Measurements from ENCODE around the gene MOB3A.

The MOB3A gene

DNA sequence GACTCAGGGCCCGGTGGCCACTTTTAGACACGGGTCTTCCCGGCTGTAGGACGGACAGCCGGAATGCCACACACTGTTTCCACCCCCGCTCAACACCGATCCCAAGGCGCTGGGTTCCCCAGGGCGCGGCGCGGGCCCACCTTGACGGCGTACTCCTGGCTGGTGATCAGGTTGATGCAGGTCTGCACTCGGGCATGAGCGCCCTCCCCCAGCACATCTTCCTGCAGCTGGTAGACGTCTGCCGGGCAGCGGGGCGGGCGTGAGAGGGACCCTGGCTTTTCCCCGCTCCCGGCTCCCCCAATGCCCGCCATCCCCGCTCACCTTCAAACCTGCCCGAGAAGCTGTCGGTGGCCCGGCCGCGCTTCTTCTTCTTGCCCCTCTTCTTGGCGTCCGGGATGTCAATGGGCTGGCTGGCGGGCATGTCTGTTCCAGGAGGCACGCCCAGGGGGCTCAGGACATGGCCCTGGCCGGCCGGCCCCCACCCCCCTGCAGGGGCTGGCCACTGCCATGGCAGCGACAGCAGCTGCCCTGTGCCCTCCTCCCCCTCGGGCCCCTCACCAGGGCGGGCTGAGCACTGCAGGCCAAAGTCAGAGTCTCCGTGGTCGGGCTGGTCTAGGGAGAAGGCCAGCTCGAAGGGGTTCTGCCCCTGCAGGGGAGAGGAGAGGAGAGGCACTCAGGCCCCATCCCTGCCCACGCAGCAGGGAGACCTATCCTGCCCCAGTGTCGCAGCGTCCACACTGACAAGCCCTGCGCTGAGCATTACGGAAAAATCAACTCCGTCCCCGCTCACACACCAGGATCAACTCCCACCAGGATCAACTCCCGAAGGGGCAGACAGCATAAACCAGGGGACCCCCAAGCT, 49.8 kb downstream of the MOB3A start:
- DNase-seq (ENCODE audit: low read depth in 2 of 2), result no peak

DNA sequence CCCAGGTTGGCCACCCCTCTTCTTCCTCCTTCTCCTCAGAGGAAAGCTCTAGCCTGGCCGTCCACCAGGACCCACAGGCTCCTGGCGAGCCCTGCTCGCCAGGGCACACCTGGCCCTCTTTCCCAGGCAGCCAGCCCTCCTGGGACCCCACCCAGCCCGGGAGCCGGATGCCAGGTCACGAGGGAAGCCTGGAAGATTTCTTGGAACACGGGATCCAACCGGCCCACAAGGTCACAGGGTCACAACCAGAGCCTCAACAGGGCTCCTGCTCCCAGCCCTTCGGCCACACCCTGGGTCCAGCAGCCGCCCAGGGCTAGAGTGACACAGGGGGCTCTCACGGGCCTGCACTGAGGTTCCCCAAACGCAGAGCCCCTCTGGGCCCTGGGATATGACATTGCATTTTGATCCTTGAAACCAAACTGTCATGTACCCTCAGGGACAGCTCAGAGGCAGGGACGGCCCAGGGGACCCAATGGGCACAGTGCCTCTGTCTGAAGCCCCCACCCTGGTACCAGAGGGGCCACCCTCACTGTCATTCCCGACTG, 50.6 kb downstream of the MOB3A start:
- DNase-seq (ENCODE audit: low read depth in 2 of 2), result no peak

GRCh38 chr19:2044709-2045500, 51.2 kb downstream of the MOB3A start:
- no peak for DNase-seq (ENCODE audit: low read depth in 2 of 2)

DNA sequence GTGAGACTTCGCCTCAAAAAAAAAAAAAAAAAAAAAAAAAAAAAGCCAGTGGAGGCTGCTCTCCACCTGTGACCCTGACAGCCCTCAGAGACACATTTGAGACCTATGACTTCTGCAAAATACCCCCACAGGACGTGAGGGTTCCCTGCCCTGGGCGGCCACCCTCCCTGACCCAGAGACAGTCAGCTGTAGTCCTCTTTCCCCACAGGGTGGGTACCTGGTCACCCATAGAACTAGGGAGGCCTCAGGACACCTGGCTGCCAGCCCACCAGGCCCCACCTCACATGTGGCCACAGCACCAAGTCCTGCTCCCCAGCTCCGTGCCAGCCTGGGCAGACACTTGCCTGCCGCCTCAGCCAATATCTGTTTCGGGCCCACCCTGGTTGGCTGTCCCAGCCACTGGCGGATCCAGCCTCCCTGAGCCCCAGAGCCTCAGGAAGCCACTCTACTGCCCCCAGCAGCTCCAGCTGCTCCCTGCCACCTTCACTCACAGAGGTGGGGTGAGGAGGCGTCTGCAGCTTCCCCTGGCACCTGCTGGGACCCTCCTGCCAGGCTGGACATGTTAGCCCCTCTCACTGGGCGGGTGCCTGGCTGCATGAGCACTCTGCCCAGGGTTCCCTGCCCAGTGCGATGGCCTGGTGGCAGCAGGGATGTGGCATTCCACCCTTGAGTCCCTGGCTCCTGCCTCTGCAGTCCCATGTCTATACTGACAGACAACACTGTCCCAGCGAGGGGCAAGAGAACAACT, 52.0 kb downstream of the MOB3A start:
- DNase-seq (ENCODE audit: low read depth in 2 of 2), result no peak

DNA sequence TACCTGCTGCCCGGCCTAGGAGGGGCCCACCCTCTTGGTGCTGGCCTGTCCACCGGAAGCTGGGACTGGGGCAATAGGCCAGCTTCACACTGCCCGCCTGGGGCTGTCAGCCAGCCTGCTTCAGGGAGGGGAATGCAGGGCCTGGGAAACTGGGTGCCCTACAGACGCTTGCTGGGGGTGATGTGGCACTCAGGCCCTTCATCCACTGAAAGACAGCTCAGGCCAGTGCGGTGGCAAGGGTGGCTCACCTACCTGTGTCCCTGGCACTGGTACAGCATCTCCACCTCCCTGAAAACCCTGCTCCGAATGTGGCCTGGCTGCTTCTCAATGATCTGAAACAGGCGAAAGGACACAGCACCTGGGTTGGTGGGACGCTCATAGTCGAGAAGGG, 52.9 kb downstream of the MOB3A start:
- DNase-seq (ENCODE audit: low read depth in 2 of 2), result no peak

- no peak for DNase-seq (ENCODE audit: low read depth in 2 of 2)
Observed at GRCh38 chr19:2042485-2043250, 53.5 kb downstream of the MOB3A start.

GRCh38 chr19:2041683-2042484, 54.2 kb downstream of the MOB3A start:
- DNase-seq (ENCODE audit: low read depth in 2 of 2), result peak; percentile 100

DNA sequence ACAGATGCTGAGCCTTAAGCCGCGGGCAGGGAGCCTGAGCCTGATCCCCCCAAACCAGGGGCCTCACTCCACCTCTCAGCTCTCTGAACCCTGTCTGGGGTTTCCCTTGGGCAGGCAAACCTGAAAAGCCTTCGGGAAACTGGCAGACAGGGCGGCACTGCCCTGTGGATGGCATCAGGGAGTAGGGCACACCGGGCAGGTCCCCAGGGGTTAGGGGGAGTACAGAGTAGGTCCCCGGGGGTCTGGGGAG, 54.8 kb downstream of the MOB3A start:
- DNase-seq (ENCODE audit: low read depth in 2 of 2), result no peak

DNA sequence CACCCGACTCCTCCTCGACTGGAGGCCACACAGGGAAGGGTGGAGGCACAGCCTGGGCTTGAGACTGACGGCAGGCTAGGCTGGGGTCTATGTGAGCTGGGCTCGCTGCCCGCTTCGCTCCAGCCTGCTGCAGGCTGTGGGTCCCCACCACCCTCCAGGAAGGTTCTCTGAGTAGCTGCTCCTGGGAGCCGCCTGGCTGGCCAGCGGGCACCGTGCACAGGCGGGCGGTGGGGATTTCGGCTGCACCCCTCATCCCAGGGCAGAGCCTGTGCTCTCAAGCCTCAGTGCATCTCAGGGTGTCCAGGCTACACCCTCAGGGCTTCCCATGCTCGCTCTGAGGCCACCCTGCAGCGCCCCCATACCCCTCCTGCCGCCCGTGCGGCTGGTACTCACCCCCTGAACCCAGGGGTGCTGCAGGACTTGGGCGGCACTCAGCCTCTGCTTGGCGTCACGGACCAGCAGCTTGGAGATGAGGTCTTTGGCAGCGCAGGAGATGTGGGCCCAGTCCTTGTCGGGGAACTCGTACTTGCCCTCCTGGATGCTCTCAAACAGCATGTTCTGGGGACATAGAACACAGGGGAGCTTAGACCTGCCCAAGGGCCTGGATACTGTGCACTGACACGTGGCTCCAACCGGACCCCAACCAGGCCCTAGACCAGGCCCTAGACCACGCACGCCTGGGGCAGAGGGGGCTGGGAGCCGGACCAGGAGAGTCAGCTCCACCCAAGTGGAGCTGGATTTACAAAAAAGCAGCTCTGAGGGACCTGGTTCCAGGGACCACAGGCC, 55.3 kb downstream of the MOB3A start:
- no peak for DNase-seq (ENCODE audit: low read depth in 2 of 2)

DNA sequence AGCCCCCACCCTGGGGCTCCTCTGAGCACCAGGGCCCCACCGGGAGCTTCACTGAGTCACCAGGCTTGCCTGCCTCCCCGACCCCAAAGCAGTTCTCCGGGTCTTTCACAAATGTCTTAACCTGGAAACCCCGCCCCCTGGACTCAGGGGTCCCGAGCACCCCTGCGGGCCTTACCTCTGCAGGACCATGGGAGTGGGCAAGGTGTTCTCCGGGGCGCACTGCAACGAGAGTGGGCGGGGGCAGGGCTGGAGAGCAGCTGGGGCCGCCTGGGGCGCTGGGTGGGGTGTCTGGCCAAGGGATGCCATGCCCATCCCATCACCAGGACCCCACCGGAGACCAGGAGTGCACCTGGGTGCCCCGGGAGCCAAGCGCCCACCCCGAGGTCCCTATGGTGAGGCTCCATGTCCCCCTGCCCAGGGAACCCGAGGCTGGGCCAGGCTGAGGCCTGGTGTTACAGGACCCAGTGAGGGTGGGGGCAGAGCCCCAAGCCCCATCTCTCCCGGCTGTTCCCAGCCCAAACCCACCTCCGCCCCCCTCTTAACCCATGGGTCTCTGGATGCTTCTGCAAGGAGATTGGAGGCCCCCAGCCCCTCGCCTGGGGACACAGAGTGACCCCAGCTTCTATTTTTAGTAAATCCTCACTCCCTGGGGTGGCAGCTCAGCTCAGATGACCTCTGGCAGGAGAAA, 56.0 kb downstream of the MOB3A start:
- DNase-seq (ENCODE audit: low read depth in 2 of 2), result no peak

DNA sequence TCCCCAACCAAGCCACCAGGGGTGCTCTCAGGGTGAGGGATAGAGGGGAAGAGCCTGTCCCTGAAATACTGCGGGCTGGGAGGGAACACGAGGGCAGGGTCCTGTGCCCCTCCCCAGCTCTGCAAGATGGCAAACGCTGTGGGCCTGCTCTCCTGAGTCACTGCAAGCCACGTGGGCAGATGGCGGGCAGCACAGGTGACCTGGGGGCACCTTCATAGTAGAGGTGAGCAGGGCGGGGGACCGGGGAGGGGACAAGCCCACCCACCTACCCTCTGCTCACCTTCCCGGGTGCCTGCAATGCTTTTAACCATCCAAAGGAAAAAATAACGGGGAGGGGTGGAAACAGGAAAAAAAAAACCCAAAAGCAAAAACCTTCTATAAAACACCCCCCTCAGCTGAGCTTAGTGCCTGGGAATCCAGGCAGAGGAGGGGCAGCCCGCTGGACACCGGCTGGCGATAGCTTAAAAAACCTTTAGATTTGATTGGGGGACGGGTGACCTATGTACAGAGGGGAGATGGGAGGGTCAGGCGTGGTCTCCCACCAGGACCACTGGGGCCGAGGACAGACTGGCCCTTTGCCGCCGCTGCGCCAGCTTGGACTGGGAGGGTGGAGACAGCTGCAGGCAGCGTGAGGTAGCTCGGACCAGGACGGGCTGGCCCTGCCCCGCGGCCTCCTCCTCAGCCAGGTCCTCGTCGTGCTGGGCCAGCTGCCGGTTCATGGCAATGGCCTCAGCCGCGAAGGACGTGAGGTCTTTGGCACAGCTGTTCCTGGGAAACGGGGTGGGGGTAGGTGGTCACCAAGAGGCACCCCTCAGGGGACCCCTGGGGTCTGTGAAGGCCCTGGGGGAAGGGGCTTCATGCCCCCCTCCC, 56.8 kb downstream of the MOB3A start:
- DNase-seq (ENCODE audit: low read depth in 2 of 2), result no peak

DNA sequence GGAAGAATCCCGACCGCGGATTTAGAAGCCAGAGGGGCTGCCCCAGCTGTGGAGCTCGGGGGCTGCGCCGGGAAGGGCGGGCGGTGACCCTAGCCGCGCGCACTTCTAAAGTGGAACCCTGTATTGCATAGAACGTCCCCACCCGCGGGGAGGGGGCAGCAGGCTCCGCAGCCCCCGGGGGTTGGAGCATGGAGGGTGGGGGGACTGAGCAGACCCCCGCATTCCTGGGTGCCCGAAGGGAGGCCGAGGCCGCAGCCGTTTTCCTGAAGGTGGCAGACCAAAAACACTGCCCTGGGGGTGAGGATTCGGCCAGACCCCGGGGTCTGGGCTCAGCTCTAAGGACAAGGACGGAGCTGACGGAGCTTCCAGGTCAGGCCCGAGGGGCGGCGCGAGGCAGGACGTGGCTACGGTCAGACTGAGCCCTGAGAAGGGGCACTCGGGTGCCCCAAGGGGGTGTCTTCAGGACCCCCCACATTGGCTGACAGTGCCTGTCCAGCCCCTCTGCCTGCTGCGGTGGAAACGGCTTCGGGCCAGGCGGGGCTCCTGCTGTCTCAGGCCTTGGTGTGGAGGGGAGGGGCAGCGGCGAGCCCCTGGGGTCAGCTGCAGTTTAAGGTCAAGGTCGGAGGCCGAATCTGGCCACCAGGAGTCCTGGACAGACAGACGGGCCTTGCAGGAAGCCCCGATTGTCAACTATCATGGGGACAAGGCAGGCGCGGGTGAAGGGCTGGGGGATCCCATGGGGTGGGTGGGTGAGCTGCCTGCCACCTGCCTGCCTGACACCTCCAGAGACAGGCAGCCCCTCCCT, 57.6 kb downstream of the MOB3A start:
- no peak for DNase-seq (ENCODE audit: low read depth in 2 of 2)

DNA sequence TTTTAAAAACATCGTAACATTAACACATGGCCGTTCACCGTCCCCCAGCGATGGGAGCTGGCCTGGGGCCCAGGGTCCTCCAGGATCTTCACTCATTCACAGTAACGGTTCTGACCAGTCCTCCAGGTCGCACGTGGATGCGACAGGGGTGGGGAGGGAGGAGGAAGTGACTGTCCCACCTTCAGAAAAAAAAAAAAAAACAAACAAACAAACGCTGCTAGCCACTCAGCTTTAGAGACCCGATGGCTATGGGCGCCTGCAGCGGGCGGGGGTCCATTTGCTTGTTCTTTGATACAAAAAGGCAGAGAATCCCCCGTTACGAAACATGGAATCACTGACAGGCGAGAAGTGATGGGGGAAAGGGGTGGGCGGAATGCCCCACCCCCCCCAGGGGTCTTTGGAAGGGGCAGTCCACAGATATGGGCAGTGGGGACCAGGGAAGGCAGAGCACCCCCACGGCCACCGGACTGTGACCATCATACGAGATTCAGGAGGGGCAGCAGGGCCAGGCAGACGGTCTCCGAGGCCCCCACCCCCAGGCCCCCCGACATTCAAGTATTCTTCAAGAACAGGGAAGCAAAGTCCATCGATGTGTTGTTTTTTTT, 58.4 kb downstream of the MOB3A start:
- no peak for DNase-seq (ENCODE audit: low read depth in 2 of 2)

DNA sequence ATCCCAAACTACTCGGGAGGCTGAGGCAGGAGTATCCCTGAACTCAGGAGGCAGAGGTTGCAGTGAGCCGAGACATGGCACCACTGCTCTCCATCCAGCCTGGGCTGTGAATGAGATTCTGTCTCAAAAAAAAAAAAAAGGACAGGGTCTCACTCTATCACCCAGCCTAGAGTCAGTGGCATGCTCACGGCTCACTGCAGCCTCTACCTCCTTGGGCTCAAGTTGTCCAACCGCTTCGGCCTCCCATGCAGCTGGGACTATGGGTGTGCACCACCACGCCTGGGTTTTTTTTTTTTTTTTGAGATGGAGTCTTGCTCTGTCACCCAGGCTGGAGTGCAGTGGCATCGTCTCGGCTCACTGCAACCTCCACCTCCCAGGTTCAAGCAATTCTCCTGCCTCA, 59.7 kb downstream of the MOB3A start:
- DNase-seq (ENCODE audit: low read depth in 2 of 2), result no peak

DNA sequence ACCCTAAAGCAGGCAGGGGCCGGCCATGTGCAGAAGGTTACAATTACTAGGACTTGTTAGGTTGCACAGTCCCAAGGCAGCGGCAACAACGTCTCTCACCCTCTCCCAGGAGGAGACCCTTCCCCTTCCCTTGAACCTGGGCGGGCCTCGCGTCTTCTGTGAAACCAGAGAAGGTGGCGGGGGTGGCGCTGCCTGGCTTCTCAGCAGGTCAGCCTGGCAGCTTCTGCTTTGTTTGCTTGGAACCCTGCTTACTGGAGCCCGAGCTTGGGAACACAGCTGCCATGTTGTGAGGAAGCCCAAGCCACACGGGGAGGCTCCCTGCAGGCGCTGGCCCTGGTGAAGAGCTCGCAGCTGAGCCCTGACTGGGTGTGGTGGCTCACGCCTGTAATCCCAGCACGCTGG, 60.5 kb downstream of the MOB3A start:
- no peak for DNase-seq (ENCODE audit: low read depth in 2 of 2)

DNA sequence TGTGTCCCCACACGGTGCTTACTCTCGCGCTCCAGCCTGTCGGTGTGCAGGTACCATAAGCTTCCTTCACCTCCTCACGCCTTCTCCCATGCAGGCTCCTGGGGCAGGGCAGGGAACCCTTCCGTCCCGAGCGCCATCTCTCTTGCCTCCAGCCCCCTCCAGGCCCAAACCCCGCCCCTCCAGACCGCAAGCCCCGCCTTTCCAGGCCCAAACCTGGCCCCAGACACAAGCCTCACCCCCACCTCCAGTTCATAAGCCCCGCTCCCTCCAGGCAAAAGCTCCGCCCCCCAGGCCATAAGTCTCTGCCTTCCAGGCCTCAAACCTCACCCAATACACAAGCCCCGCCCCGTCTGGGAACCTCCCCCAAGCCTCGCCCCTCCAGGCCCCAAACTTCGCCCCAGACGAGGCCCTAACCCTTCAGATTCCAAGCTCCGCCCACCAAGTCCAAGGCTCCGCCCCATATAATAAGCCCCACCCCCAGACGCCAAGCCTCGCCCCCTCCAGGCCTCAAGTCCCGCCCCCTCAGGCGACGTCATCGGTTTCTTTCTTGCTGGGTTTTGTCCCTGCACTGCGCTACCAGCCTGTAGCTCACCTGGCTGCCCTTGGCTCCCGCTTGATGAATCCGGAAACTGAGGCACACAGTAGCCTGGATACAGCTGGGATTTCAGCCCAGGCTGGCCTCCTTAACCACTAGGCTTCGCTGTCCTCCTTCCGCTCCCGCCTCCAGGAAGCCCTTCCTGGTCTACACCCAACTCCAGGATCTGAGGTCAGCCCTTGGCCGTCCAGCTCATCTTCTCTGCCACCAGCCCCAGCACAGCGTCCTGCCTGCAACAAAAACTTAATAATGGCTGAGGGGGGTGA, 61.2 kb downstream of the MOB3A start:
- DNase-seq (ENCODE audit: low read depth in 2 of 2), result peak in 1 of 2 donors; percentile 61

Measured in stimulated activated CD8-positive, alpha-beta memory T cell treated with anti-CD3 and anti-CD28 coated beads, Interleukin-15, amount 100 ng/mL, for 48 hours (primary cell).